ENCODE results near the gene ST6GAL2.

The ST6GAL2 gene

GRCh38 chr2:106827158-106827557 is 58.8 kb downstream of the ST6GAL2 start:
- Histone ChIP-seq H3K36me3 (no peaks in the 10 kb centered on the region), H3K27ac (no peak overlapping the region), H3K27me3 (no peaks in the 10 kb centered on the region), H3K4me1 (ENCODE audit: control insufficient read depth in 1 of 2, insufficient read depth in 1 of 2, low read depth in 1 of 2, low read length in 1 of 2) (no peaks in the 10 kb centered on the region), H3K4me3 (ENCODE audit: low read depth in 1 of 2, low read length in 1 of 2) (no peak overlapping the region), H3K9me3 (no peaks in the 10 kb centered on the region)
- TF ChIP-seq, protein P1, sequence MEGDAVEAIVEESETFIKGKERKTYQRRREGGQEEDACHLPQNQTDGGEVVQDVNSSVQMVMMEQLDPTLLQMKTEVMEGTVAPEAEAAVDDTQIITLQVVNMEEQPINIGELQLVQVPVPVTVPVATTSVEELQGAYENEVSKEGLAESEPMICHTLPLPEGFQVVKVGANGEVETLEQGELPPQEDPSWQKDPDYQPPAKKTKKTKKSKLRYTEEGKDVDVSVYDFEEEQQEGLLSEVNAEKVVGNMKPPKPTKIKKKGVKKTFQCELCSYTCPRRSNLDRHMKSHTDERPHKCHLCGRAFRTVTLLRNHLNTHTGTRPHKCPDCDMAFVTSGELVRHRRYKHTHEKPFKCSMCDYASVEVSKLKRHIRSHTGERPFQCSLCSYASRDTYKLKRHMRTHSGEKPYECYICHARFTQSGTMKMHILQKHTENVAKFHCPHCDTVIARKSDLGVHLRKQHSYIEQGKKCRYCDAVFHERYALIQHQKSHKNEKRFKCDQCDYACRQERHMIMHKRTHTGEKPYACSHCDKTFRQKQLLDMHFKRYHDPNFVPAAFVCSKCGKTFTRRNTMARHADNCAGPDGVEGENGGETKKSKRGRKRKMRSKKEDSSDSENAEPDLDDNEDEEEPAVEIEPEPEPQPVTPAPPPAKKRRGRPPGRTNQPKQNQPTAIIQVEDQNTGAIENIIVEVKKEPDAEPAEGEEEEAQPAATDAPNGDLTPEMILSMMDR (IDR thresholded peaks at IDR 0.05), result no peak

DNA sequence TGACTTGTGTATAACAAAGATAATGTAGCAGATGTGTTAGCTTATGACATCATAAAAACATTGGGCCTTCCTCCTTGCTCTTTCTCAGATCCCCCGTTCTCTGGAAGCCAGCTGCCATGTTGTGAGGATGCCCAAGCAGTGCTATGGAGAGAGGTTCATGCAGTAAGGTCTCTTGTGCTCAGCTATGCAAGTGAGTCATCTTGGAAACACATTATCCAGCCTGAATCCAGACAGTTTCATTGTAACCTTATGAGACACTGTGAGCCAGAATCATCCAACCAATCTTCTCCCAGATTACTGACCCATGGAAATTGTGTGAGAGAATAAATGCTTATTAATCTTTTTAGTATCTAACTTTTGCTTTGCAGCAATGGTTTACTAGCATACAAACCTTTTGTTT is 60.8 kb downstream of the ST6GAL2 start:
- no peak overlapping the region for H3K4me3 ChIP-seq (ENCODE audit: low read depth in 1 of 2, low read length in 1 of 2)
- no peaks in the 10 kb centered on the region for H3K9me3 ChIP-seq
- TF ChIP-seq, protein P1 (IDR thresholded peaks at IDR 0.05), result no peak
- H3K36me3 ChIP-seq, result no peaks in the 10 kb centered on the region
- no peaks in the 10 kb centered on the region for H3K4me1 ChIP-seq (ENCODE audit: control insufficient read depth in 1 of 2, insufficient read depth in 1 of 2, low read depth in 1 of 2, low read length in 1 of 2)
- no peak overlapping the region for H3K27ac ChIP-seq
- no peaks in the 10 kb centered on the region for H3K27me3 ChIP-seq

DNA sequence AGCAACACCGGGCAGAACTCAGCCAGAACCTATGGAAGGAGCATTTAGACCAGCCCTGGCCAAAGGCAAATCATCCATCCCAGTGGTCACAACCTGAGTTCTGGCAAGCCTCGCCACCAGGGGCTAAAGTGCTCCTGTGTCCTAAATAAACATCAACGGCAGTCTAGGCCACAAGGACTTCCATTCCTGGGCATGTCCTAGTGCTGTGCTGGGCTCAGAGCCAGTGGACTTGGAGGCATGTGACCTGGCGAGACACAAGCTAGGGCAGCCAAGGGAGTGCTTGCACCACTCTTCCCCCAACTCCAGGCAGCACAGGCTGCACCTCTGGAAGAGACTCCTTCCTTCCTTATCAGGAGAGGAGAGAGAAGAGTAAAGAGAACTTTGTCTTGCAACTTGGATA is 69.0 kb downstream of the ST6GAL2 start:
- Histone ChIP-seq H3K9me3 (no peaks in the 10 kb centered on the region), H3K36me3 (no peaks in the 10 kb centered on the region), H3K27ac (no peak overlapping the region), H3K27me3 (no peaks in the 10 kb centered on the region), H3K4me3 (ENCODE audit: low read depth in 1 of 2, low read length in 1 of 2) (no peak overlapping the region), H3K4me1 (ENCODE audit: control insufficient read depth in 1 of 2, insufficient read depth in 1 of 2, low read depth in 1 of 2, low read length in 1 of 2) (no peaks in the 10 kb centered on the region)
- TF ChIP-seq, protein P1 (IDR thresholded peaks at IDR 0.05), result no peak

DNA sequence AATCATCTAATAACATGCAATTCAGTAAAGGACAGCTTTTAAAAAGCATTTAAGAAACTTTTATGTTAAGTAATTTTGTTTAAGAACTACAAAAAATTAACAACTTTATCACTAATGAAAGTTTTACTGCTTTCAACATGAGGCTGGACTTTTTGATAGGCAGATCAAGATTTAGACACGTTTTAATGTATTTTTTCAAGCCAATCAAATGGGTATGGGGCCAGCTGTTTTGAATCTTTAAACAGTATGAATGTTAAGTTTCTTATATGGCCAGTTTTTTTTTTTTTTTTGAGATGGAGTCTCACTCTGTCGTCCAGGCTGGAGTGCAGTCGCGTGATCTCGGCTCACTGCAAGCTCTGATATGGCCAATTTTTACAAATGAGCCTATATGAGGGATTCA is 73.1 kb downstream of the ST6GAL2 start:
- Histone ChIP-seq H3K36me3 (no peaks in the 10 kb centered on the region), H3K27ac (no peak overlapping the region), H3K9me3 (no peaks in the 10 kb centered on the region), H3K4me1 (ENCODE audit: control insufficient read depth in 1 of 2, insufficient read depth in 1 of 2, low read depth in 1 of 2, low read length in 1 of 2) (no peaks in the 10 kb centered on the region), H3K4me3 (ENCODE audit: low read depth in 1 of 2, low read length in 1 of 2) (no peak overlapping the region), H3K27me3 (no peaks in the 10 kb centered on the region)
- TF ChIP-seq, protein P1 (IDR thresholded peaks at IDR 0.05), result no peak

DNA sequence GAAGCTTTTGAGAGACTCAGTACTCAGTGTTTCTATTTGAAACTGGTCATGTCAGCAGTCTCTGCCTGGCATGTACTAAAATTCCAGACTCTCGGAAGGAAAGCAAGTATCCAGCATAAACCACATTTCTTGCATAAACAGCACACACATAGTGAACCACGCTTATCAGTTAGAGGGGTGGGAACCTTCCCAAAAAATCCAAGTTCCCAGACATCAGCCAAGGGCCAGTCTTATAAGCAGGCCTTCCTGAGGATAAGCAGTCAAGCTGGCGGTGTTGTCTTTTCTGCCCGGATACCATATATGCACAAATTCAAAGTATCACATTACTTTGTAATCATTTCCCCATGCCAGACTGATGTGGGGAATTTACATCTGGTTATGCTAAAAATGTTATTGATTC is 73.6 kb downstream of the ST6GAL2 start:
- Histone ChIP-seq H3K4me1 (ENCODE audit: control insufficient read depth in 1 of 2, insufficient read depth in 1 of 2, low read depth in 1 of 2, low read length in 1 of 2) (no peaks in the 10 kb centered on the region), H3K27ac (no peak overlapping the region), H3K27me3 (no peaks in the 10 kb centered on the region), H3K36me3 (no peaks in the 10 kb centered on the region), H3K9me3 (no peaks in the 10 kb centered on the region), H3K4me3 (ENCODE audit: low read depth in 1 of 2, low read length in 1 of 2) (no peak overlapping the region)
- TF ChIP-seq, protein P1 (IDR thresholded peaks at IDR 0.05), result no peak

- Histone ChIP-seq H3K27me3 (no peaks in the 10 kb centered on the region), H3K27ac (no peak overlapping the region), H3K9me3 (no peaks in the 10 kb centered on the region), H3K4me1 (ENCODE audit: control insufficient read depth in 1 of 2, insufficient read depth in 1 of 2, low read depth in 1 of 2, low read length in 1 of 2) (no peaks in the 10 kb centered on the region), H3K36me3 (no peaks in the 10 kb centered on the region), H3K4me3 (ENCODE audit: low read depth in 1 of 2, low read length in 1 of 2) (no peak overlapping the region)
- TF ChIP-seq, protein P1 (IDR thresholded peaks at IDR 0.05), result no peak
Observed at GRCh38 chr2:106805716-106806115, 80.3 kb downstream of the ST6GAL2 start.
